NCI-H2171 treated with DMSO at 0.1 percent for 48 hours (cell line): ENCODE measurements around the gene EHBP1.

Experiments used
- DNase-seq: peaks from one replicate; lab custom pipeline; 2025; lab: John Stamatoyannopoulos, UW

EHBP1 gene

DNA sequence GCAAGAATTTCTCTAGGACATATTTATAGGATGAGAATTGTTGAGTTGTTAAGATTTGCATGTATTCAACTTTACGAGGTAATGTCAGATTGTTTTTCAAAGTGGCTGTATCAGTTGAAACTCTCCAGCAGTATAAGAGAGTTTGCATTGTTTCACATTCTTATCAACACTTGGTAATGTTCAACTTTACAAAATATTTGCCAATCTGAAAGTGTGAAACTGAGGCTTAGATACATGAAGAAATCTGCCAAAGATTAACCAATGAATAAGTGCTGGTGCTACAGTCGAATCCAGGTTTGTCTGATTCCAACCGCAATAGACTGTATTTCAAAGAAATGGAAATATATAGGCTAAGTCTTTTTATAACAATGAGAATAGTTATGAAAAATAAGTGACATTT lies 117.0 kb downstream of the EHBP1 start:
- DNase-seq, result no peak

DNA sequence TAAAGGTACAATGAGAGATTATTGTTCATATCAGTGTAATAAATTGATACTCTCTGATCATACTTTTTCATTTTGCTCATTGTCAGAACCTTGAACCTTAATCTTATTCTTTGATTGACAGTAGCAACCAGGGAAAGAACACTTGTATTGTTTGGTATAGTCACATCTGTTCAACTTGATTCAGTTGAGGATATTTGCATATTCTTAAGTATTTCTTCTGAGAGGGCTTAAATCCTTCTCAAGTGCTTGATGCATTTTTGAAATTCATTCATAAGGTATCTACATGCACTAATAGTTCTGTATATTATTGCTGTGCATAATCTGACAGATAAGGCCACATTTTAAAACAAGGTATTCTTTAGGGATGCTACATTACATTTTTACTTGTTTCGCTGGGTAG lies 118.9 kb downstream of the EHBP1 start:
- no peak for DNase-seq

GRCh38 chr2:62826141-62826540 lies 120.6 kb downstream of the EHBP1 start:
- DNase-seq, result no peak

DNA sequence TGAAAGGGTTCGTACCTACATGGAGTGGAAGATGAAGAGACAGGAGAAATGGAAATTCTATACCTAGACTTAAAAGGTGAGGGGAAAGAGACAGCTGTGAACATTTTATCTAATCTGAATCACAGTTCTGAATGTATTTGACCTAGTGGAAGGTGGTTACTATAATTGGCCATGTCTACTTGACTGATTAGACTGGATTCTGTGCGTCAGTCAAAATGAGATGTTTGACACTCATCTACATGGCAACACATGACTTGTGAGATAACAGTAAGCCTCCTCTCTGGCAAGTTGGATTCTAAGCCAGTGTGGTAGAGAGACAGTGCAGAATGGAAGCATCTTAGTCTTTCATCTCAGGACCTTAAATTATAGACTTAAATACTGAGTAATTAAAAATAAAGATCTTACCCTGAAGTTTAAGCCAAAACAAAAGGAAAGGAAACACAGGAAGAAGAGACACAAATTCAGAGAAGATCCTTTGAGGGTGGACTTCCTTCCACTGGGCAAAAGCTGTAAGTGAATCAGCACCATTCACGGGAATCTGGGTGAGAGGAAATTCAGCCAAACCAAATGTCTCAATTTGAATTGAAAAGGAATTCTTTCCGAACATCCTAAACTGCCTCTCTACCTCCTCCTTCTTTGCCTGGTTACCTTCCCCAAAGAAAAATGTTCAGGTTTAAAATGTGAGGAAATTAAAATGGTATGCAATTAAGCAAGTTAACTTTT lies 121.6 kb downstream of the EHBP1 start:
- DNase-seq, result no peak

DNA sequence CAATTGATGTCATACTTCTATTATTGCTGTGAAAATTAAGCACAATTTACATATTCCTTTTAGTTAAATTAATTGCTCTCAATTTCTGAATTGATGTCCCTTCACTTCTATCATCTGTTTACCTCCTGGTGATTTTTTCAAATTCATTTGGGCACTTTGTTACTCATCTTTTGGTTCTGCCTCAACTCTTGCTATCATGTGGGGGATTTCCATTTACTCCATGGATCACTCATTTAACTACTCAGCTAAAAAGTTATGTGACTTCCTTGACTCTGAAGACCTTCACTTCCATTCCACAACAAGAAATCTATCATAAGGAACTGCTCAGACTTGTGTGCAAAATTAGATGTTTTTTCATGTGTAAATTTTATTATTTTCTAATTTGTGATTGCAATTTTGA lies 126.2 kb downstream of the EHBP1 start:
- DNase-seq, result no peak

DNA sequence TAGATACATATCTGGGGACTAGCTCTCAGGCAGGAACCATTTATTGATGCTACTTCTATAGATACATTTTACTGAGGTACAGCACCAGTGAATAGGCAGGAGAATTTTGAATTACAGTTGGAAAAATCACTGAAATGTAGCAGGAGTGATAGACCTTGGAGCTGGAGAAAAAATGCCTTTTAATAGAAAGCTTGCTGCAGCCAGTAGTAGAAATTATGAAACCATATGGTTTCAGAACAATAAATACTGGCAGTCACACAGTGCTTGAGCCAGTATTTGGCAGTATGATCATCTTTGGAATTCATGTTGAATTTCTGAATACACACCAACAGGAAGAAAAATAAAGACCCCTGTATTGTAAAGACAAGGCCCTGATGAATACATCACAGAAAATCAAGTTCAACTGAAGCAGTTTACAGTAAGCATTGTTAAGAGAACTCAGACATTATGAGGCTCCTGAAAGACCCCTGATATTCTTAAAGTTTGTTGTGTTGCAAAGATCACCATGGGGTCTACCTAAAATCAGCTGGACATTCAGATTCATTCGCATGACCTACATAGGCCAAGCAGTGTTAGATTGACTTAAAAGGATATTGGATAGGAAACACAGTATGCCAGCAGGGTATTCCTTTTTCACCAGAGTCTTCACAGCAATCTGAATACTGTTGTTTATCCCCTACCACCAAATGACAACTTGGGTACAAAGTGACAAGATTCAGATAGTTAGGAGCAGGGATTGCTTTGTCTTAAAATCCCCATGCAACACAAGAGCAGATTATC lies 139.0 kb downstream of the EHBP1 start:
- no peak for DNase-seq

DNA sequence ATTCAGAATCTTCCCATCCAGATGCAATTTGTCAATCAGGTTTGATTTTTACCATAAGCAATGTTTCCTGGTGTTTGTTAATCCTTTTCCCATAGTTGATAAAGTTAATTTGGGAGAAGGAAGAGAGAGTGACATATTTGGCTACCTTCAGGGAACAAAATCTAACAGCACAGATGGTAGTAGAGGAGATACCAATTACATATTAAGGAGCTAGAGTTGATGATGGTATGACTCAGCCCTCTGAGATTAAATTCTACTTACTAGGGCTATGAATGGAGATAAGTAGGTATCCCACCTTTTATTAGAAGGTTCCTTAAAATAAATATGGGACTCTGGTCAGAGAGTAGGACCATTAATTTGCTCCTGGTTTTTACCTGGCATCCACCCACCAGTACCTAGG lies 139.7 kb downstream of the EHBP1 start:
- no peak for DNase-seq

DNA sequence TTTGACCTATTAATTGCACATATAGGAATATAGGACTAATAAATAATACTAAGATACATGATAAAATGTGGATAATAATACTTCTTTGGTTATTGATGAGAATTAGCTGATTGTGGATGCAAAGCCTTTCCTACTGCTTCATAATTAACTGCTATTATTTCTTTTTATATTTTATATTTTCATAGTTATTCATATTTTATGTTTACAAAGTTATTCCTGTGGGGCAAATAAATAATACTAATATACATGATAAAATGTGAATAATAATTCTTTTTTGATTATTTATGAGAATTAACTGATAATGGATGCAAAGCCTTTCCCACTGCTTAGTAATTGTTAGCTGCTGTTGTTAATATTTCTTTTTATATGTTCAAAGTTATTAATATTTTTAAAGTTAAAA lies 146.7 kb downstream of the EHBP1 start:
- DNase-seq, result no peak

DNA sequence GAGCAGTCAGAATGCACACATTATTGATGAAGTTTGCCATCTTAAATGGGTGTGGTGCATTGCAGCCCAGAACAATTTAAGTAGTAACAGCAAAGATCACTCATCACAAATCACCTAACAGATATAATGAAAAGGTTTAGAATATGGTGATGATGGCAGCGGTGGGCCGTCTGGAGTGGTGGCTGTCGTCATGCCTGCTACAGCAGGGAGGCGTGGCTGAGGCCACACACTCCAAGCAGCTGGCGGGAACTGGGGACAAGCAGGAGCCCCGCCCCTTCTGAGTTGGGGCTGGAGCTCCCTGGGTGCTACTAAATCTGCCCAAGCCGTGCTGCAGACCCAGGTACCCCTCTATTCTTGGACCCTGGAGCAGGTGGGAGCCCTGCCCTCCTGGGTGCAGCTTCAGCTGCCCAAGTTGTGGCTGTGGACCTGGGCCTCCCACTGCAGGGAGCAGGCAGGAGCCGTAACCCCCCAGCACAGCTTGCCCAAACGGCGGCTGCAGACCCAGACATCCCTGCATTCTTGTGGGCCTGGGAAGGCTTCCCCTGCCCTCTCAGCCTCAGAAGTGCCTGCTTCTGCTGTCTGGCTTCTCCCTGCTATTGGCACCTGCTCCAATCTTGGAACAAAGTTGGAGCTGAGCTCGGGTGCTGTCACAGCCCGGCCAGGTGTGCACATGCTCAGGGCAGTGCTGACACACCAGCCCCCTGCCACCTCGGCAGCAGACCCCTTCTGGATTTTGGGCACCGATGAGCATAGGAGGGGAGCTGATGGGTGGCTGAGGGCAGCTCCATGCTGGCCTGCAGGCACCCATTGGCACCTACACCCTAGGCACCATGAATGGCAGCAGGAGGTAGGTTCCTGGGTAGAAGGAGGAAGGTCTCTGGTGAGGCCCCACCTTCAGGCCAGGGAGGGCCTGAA lies 149.3 kb downstream of the EHBP1 start:
- no peak for DNase-seq

DNA sequence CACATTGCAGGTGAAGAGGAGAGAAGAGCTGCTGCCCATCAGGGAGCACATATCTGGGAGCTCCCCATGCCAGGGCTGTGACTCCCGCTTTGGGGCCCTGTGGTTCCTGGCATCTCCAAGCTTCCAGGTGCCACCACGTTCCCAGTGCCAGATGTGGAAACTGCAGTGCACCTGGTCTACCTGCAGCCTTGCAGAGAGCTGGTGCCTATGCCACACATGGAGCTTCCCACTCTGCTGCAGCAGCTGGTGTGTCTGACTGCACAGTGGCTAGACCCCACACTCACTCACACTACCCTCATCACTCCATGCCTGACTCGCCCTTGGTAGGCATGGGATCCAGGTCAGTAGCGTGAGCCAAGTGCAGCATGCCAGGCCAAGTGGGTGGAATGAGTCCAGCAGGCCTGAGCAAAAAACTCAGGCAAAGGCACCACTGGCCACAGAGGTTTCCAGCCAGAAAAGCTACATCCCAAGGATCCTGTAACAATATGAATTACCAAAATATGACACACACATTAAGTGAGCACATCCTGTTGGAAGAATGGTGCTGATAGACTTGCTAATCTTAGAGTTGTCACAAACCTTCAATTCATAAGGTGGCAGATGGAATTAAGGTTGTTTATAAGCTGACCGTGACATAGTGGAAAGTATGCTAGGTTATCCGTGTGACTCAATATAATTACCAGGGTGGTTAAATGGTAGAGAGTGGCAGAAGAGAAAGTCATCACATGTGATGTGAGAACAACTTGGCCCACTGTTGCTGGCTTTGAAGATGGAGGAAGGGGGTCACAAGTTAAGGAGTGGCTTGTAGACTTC lies 150.9 kb downstream of the EHBP1 start:
- no peak for DNase-seq

DNA sequence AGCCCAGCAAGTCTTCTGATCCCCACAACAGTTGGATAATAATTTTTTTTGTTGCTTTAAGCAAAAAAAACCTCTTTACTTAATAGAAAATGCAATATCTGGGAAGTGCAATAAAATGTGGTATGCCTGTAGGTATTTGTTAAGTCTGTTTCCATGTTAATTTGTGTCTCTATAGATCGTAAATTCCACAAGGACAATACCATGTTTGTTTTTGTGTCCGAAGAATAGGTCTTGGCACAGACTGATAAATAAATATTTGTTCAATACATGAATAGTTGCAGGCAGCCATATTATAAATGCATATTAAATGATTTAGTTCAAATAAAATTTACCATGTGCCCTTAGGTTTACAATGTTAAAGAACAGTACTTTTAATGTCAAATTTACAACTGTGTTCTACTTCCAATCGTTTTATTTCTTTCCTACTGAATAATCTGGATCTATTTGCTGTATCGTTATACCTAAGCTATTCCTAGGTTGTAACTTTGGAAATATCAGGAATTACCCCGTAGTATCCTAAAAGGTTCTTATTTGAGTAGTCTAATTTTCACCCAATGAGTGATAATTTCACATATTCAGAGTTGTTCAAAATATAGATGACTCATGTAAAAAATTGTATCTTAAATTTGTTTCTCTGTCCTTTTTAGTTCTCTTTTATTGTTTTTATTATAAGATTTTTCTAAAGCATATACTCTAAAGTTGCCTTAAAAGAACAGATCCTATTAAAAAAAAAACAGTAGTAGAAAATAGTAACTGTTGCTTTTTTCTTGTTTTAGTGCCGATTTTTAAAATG lies 151.8 kb downstream of the EHBP1 start:
- DNase-seq, result no peak

DNA sequence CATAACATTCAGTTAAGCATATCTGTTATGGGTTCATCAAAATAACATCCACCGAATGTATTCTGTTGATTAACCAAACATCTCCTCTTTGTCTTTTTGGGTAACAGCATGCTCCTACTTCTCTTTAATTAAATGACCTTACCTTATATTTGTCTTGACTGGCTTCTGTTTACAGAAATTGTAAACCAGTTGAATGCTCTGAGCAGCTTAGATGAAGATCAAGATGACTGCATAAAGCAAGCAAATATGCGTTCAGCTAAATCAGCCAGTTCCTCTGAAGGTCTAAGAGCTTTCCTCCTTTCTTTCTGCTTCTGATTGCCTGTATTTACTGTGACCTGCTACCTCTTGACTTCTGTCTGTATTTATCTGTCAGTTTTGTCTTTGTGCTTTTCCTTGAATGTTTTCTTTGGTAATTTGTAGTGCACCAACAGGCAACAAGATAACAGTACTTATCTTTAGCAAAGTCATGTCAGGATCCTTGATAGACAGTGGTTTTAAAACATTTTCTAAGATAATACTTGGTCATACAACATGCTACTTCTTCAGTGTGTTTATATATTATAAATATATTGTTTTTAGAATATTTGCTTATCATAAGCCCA lies 152.8 kb downstream of the EHBP1 start:
- no peak for DNase-seq

GRCh38 chr2:62868947-62869346 lies 163.4 kb downstream of the EHBP1 start:
- no peak for DNase-seq

- DNase-seq, result no peak
These were observed 165.5 kb downstream of the EHBP1 start for GRCh38 chr2:62870966-62871365.

GRCh38 chr2:62871506-62871905 lies 166.0 kb downstream of the EHBP1 start:
- DNase-seq, result no peak

DNA sequence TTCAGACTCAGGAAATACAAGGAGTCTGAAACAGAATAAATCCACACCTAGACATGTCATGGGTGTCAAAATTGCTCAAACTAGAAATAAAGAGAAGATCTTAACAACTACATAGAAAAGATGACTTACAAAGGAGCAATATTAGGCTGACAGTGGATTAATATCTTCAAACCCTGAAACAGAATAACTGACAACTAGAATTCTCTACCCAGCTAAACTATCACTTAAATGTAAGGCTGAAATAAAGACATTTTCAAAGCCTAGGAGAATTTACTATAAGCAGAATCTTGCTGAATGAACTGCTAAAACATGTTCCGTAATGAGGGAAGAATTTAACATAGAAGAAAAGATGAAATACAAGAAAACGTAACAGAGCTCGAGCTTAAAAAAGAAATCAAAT lies 168.1 kb downstream of the EHBP1 start:
- no peak for DNase-seq

GRCh38 chr2:62874881-62875383 lies 169.4 kb downstream of the EHBP1 start:
- no peak for DNase-seq

DNA sequence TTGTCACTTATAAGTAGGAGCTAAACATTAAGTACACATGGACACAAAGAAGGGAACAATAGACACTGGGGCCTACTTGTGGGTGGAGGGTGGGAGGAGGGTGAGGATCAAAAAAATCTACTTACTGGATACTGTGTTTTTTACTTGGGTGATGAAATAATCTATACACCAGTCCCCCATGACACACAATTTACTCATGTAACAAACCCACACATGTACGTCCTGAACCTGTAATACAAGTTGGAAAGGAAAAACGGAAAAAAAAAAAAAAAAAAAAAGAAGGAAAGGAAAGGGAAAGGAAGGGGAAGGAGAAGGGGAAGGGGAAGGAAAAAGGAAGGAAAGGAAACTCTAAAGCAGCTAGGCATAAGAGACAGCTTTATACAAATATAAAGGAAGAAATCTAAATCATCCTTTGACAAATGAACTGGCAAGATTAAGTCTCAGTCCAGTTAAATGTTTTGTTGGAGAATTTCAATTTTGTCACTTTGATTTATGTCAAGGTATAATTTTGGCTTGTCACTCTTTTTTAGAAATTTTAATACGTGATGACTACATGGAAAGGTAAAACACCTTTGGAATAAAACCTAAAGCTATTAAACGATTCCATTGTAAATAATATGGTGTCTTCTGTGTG lies 175.8 kb downstream of the EHBP1 start:
- no peak for DNase-seq

GRCh38 chr2:62883629-62884028 lies 178.1 kb downstream of the EHBP1 start:
- DNase-seq, result no peak

DNA sequence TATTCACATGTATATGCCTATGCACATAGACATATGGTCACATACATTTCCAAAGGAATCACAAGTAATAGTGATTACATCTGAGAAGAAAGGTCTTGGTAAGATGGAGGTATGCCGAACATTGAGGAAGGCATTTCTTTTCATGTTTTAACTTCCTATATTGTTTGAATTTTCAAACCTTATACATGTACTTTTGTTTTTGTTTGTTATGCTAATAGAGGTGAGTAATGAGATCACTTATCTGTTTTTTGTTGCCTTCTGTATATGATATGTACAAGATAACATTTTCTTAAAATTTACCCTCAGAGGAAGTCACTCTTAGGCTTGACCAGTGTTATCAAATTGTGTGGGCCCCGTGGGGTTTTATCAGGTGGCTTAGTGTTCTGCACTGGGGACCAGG lies 178.6 kb downstream of the EHBP1 start:
- DNase-seq, result no peak
